ENCODE results near the gene DDB1.

The DDB1 gene

GRCh38 chr11:61297746-61298145 lies 35.2 kb downstream of the DDB1 start:
- Histone ChIP-seq H3K4me3 (ENCODE audit: low read depth, low read length) (no peak overlapping the region), H3K18ac (ENCODE audit: low read length) (no peak overlapping the region), H3K79me2 (ENCODE audit: control insufficient read depth, insufficient read depth, low read length, poor library complexity) (peaks cover 3% of the 10 kb centered on the region), H4K91ac (ENCODE audit: low read depth, low read length) (no peak overlapping the region), H3K79me1 (ENCODE audit: low read length) (peaks cover 14% of the 10 kb centered on the region), H2AK5ac (ENCODE audit: low read length) (no peak overlapping the region), H3K9me3 (ENCODE audit: insufficient read depth, low read depth, low read length) (no peaks in the 10 kb centered on the region), H2BK12ac (ENCODE audit: low read length) (no peak overlapping the region), H3K36me3 (ENCODE audit: control insufficient read depth in 1 of 2, insufficient read depth in 2 of 2, low read length in 2 of 2) (peaks cover 28 to 41% of the 10 kb centered on the region in 2 experiments), H2BK120ac (ENCODE audit: insufficient read depth, low read length, poor library complexity) (no peak overlapping the region), H4K8ac (ENCODE audit: low read depth, low read length) (no peak overlapping the region), H4K12ac (ENCODE audit: low read depth, low read length) (no peak overlapping the region), H3K4me1 (ENCODE audit: control insufficient read depth in 1 of 2, insufficient read depth in 2 of 2, low read length in 2 of 2) (peaks cover 11 to 21% of the 10 kb centered on the region in 2 experiments), H3K27ac (ENCODE audit: low read depth, low read length) (peak overlapping the region; percentile 28), H2BK5ac (ENCODE audit: low read depth, low read length, poor library complexity) (no peak overlapping the region), H3K9ac (ENCODE audit: low read length) (no peak overlapping the region), H2AFZ (ENCODE audit: insufficient read depth, low read length, poor library complexity) (no peak overlapping the region), H3K4me2 (ENCODE audit: low read length) (no peak overlapping the region), H3K4ac (ENCODE audit: low read depth, low read length) (no peak overlapping the region), H3K14ac (ENCODE audit: low read length) (no peak overlapping the region), H3K23ac (ENCODE audit: low read length) (no peak overlapping the region), H3K27me3 (ENCODE audit: insufficient read depth, low read length) (peaks cover 10% of the 10 kb centered on the region)
- peak; percentile 34 to 51 for DNase-seq
- WGBS (ENCODE audit: extremely low coverage, insufficient coverage, insufficient read length), result no CpG with 5 or more reads among the region's 5 CpGs

GRCh38 chr11:61297341-61297740 lies 35.6 kb downstream of the DDB1 start:
- Histone ChIP-seq H3K9me3 (ENCODE audit: insufficient read depth, low read depth, low read length) (no peaks in the 10 kb centered on the region), H3K79me2 (ENCODE audit: control insufficient read depth, insufficient read depth, low read length, poor library complexity) (peaks cover 3% of the 10 kb centered on the region), H3K27me3 (ENCODE audit: insufficient read depth, low read length) (peaks cover 10% of the 10 kb centered on the region), H3K18ac (ENCODE audit: low read length) (no peak overlapping the region), H3K36me3 (ENCODE audit: control insufficient read depth in 1 of 2, insufficient read depth in 2 of 2, low read length in 2 of 2) (peaks cover 24 to 37% of the 10 kb centered on the region in 2 experiments), H2BK12ac (ENCODE audit: low read length) (no peak overlapping the region), H3K14ac (ENCODE audit: low read length) (no peak overlapping the region), H3K4me3 (ENCODE audit: low read depth, low read length) (no peak overlapping the region), H3K4me1 (ENCODE audit: control insufficient read depth in 1 of 2, insufficient read depth in 2 of 2, low read length in 2 of 2) (peaks cover 11 to 21% of the 10 kb centered on the region in 2 experiments), H3K27ac (ENCODE audit: low read depth, low read length) (peak overlapping the region; percentile 28), H3K23ac (ENCODE audit: low read length) (no peak overlapping the region), H4K91ac (ENCODE audit: low read depth, low read length) (no peak overlapping the region), H2BK5ac (ENCODE audit: low read depth, low read length, poor library complexity) (no peak overlapping the region), H3K4ac (ENCODE audit: low read depth, low read length) (no peak overlapping the region), H4K12ac (ENCODE audit: low read depth, low read length) (no peak overlapping the region), H2BK120ac (ENCODE audit: insufficient read depth, low read length, poor library complexity) (no peak overlapping the region), H2AK5ac (ENCODE audit: low read length) (no peak overlapping the region), H3K79me1 (ENCODE audit: low read length) (peaks cover 14% of the 10 kb centered on the region), H4K8ac (ENCODE audit: low read depth, low read length) (no peak overlapping the region), H2AFZ (ENCODE audit: insufficient read depth, low read length, poor library complexity) (no peak overlapping the region), H3K9ac (ENCODE audit: low read length) (no peak overlapping the region), H3K4me2 (ENCODE audit: low read length) (no peak overlapping the region)
- peak; percentile 58 to 83 for DNase-seq
- WGBS (ENCODE audit: extremely low coverage, insufficient coverage, insufficient read length), result no CpG with 5 or more reads among the region's 1 CpG

- Histone ChIP-seq H3K79me1 (ENCODE audit: low read length) (peaks cover 14% of the 10 kb centered on the region), H3K23ac (ENCODE audit: low read length) (no peak overlapping the region), H3K14ac (ENCODE audit: low read length) (no peak overlapping the region)
Measured at GRCh38 chr11:61295596-61295926, 37.3 kb downstream of the DDB1 start.

GRCh38 chr11:61294717-61295595 lies 37.9 kb downstream of the DDB1 start, which contains the start of gene VWCE:
TSS of gene VWCE (minus strand) at chr11:61295316. CDS start at chr11:61295037, 279 bp downstream.
- Histone ChIP-seq H3K79me1 (ENCODE audit: low read length) (peaks cover 14% of the 10 kb centered on the region), H4K91ac (ENCODE audit: low read depth, low read length) (peak within 1 kb of the TSS; percentile 59), H2BK12ac (ENCODE audit: low read length) (no peak within 1 kb of the TSS), H3K36me3 (ENCODE audit: control insufficient read depth in 1 of 2, insufficient read depth in 2 of 2, low read length in 2 of 2) (peaks cover 3 to 17% of the 10 kb centered on the region in 2 experiments), H3K23ac (ENCODE audit: low read length) (no peak within 1 kb of the TSS), H2AK5ac (ENCODE audit: low read length) (peak within 1 kb of the TSS; percentile 6), H2BK120ac (ENCODE audit: insufficient read depth, low read length, poor library complexity) (peak within 1 kb of the TSS; percentile 26), H3K14ac (ENCODE audit: low read length) (peak within 1 kb of the TSS; percentile 51), H3K4ac (ENCODE audit: low read depth, low read length) (peak within 1 kb of the TSS; percentile 43), H3K4me2 (ENCODE audit: low read length) (peak within 1 kb of the TSS; percentile 62), H3K4me1 (ENCODE audit: control insufficient read depth in 1 of 2, insufficient read depth in 2 of 2, low read length in 2 of 2) (peaks cover 11 to 21% of the 10 kb centered on the region in 2 experiments), H2BK5ac (ENCODE audit: low read depth, low read length, poor library complexity) (no peak within 1 kb of the TSS), H3K27me3 (ENCODE audit: insufficient read depth, low read length) (peaks cover 10% of the 10 kb centered on the region), H3K79me2 (ENCODE audit: control insufficient read depth, insufficient read depth, low read length, poor library complexity) (peaks cover 3% of the 10 kb centered on the region), H4K12ac (ENCODE audit: low read depth, low read length) (peak within 1 kb of the TSS; percentile 76), H3K9me3 (ENCODE audit: insufficient read depth, low read depth, low read length) (no peaks in the 10 kb centered on the region), H2AFZ (ENCODE audit: insufficient read depth, low read length, poor library complexity) (peak within 1 kb of the TSS; percentile 41), H3K4me3 (ENCODE audit: low read depth, low read length) (peak within 1 kb of the TSS; percentile 75), H3K9ac (ENCODE audit: low read length) (no peak within 1 kb of the TSS), H3K18ac (ENCODE audit: low read length) (peak within 1 kb of the TSS; percentile 16), H4K8ac (ENCODE audit: low read depth, low read length) (peak within 1 kb of the TSS; percentile 68), H3K27ac (ENCODE audit: low read depth, low read length) (no peak within 1 kb of the TSS)
- WGBS (ENCODE audit: extremely low coverage, insufficient coverage, insufficient read length), result no CpG with 5 or more reads among the region's 97 CpGs
- DNase-seq, result peak; percentile 24 to 57

More at GRCh38 chr11:61295596-61295926, 37.3 kb downstream of the DDB1 start:
- H4K91ac ChIP-seq (ENCODE audit: low read depth, low read length), result peak overlapping the region; percentile 59
- H3K27me3 ChIP-seq (ENCODE audit: insufficient read depth, low read length), result peaks cover 10% of the 10 kb centered on the region
- peaks cover 9 to 23% of the 10 kb centered on the region in 2 experiments for H3K36me3 ChIP-seq (ENCODE audit: control insufficient read depth in 1 of 2, insufficient read depth in 2 of 2, low read length in 2 of 2)
- peak overlapping the region; percentile 41 for H2AFZ ChIP-seq (ENCODE audit: insufficient read depth, low read length, poor library complexity)
- no peak for DNase-seq
- peak overlapping the region; percentile 6 for H2AK5ac ChIP-seq (ENCODE audit: low read length)
- WGBS (ENCODE audit: extremely low coverage, insufficient coverage, insufficient read length), result no CpG with 5 or more reads among the region's 12 CpGs
- peaks cover 11 to 21% of the 10 kb centered on the region in 2 experiments for H3K4me1 ChIP-seq (ENCODE audit: control insufficient read depth in 1 of 2, insufficient read depth in 2 of 2, low read length in 2 of 2)
- peak overlapping the region; percentile 1 for H2BK120ac ChIP-seq (ENCODE audit: insufficient read depth, low read length, poor library complexity)
- H4K8ac ChIP-seq (ENCODE audit: low read depth, low read length), result peak overlapping the region; percentile 27
- H3K18ac ChIP-seq (ENCODE audit: low read length), result peak overlapping the region; percentile 8
- H3K4ac ChIP-seq (ENCODE audit: low read depth, low read length), result no peak overlapping the region
- peak overlapping the region; percentile 62 for H3K4me2 ChIP-seq (ENCODE audit: low read length)
- H3K27ac ChIP-seq (ENCODE audit: low read depth, low read length), result no peak overlapping the region
- H3K4me3 ChIP-seq (ENCODE audit: low read depth, low read length), result peak overlapping the region; percentile 23
- H3K79me2 ChIP-seq (ENCODE audit: control insufficient read depth, insufficient read depth, low read length, poor library complexity), result peaks cover 3% of the 10 kb centered on the region
- no peaks in the 10 kb centered on the region for H3K9me3 ChIP-seq (ENCODE audit: insufficient read depth, low read depth, low read length)
- H4K12ac ChIP-seq (ENCODE audit: low read depth, low read length), result no peak overlapping the region
- no peak overlapping the region for H2BK12ac ChIP-seq (ENCODE audit: low read length)
- H2BK5ac ChIP-seq (ENCODE audit: low read depth, low read length, poor library complexity), result no peak overlapping the region
- H3K9ac ChIP-seq (ENCODE audit: low read length), result no peak overlapping the region

Data from trophoblast cell (in vitro differentiated cells and primary cell).